ENCODE data around the gene ESR2. TPM values are rescaled to one million over a fixed set of nuclear protein-coding genes. Genes with fewer than 3 reads are reported as not detected.

Gene ESR2
- total and polyA plus RNA-seq, 2 of the 8 experiments (the other 6 are each of a cell fraction or from before 2014, with no cell fraction given): 0.19 to 0.23 TPM

- no peaks in the 10 kb centered on the region for H4K20me1 ChIP-seq (replicated peaks in 1 of 2; ENCODE audit: control insufficient read depth in 1 of 2, insufficient read depth in 2 of 2, low read length in 2 of 2)
- H3K18ac ChIP-seq (ENCODE audit: extremely low read depth, low read length): no peak overlapping the region
- H2BK15ac ChIP-seq (ENCODE audit: low read length): no peak overlapping the region
- no peak overlapping the region for H3K14ac ChIP-seq (ENCODE audit: insufficient read length)
- no peak overlapping the region for H3K9ac ChIP-seq (replicated peaks in 1 of 4; ENCODE audit: extremely low read depth in 1 of 4, low read depth in 3 of 4, low read length in 3 of 4)
- no peak overlapping the region; a peak in 1 of 4 replicates for H3K4me2 ChIP-seq (ENCODE audit: insufficient read depth in 1 of 2, low read depth in 2 of 2, low read length in 2 of 2)
- no peak overlapping the region for H2AK5ac ChIP-seq (ENCODE audit: low read depth, low read length)
- H3K9me3 ChIP-seq (ENCODE audit: insufficient read depth in 2 of 2, low read depth in 1 of 2, low read length in 1 of 2): no peaks in the 10 kb centered on the region
- H3K36me3 ChIP-seq (ENCODE audit: control insufficient read depth in 2 of 4, insufficient read depth in 4 of 4, low read length in 3 of 4): peaks cover 0 to 7% (median 3%) of the 10 kb centered on the region in 4 experiments; a peak in 4 of 8 replicates
- no peak overlapping the region for H2BK5ac ChIP-seq (ENCODE audit: low read depth, low read length)
- peak overlapping the region in 1 of 4 experiments; percentile 5; a peak in 1 of 8 replicates for H3K4me3 ChIP-seq (ENCODE audit: extremely low read depth in 1 of 4, insufficient read depth in 2 of 4, low read depth in 3 of 4, low read length in 4 of 4)
- DNase-seq (ENCODE audit: low read depth in 1 of 2, low spot score in 2 of 2) (no peak), FAIRE-seq (no peak)
- POLR2A ChIA-PET (ENCODE audit: partially characterized antibody): no interaction called here
- no peak overlapping the region for H2BK120ac ChIP-seq (replicated peaks; ENCODE audit: low read depth, low read length)
- no peaks in the 10 kb centered on the region for H3K27me3 ChIP-seq (replicated peaks in 1 of 4; ENCODE audit: control insufficient read depth in 3 of 4, extremely low read depth in 1 of 4, insufficient read depth in 3 of 4, low read length in 3 of 4)
- no peaks in the 10 kb centered on the region for H3K79me1 ChIP-seq (ENCODE audit: low read depth, low read length)
- no peak overlapping the region for H3K4ac ChIP-seq (replicated peaks; ENCODE audit: insufficient read length, low read depth, low read length)
- TF ChIP-seq RNF2 (IDR thresholded peaks at IDR 0.05; ENCODE audit: borderline replicate concordance, low read depth, low read length, missing control alignments, poor library complexity, severe bottlenecking) (no peak), HDAC6 (IDR thresholded peaks at IDR 0.05; ENCODE audit: low read depth, low read length) (no peak), FOSL1 (IDR thresholded peaks at IDR 0.05; ENCODE audit: insufficient read depth, low read depth, low read length) (no peak), TAF7 (optimal IDR thresholded peaks at IDR 0.05; ENCODE audit: borderline replicate concordance, low read depth, low read length) (no peak)
- no peak overlapping the region for H3K27ac ChIP-seq (ENCODE audit: low read depth, low read length)
- 74% methylated on average over 1 of the region's 1 CpG; no CpG with 5 or more reads in 1 of the 2 experiments for WGBS, 2 experiments (ENCODE audit: extremely low coverage in 1 of 2, insufficient coverage in 1 of 2, insufficient read length in 1 of 2, insufficient replicate concordance in 2 of 2, low coverage in 1 of 2, low lambda C conversion rate in 2 of 2, missing lambda C conversion rate in 1 of 2)
- no peak overlapping the region for H2AFZ ChIP-seq (ENCODE audit: low read length)
- no peak overlapping the region for H4K91ac ChIP-seq (replicated peaks; ENCODE audit: insufficient read length, low read length)
- H4K8ac ChIP-seq (ENCODE audit: extremely low read depth, insufficient read depth, low read length): no peak overlapping the region
- H2BK12ac ChIP-seq (ENCODE audit: low read depth, low read length): no peak overlapping the region
- no peak overlapping the region for H2BK20ac ChIP-seq (ENCODE audit: low read length)
- no peak overlapping the region for H4K5ac ChIP-seq (ENCODE audit: insufficient read length, low read depth, low read length)
- H3K79me2 ChIP-seq (ENCODE audit: control insufficient read depth in 1 of 2, insufficient read depth in 2 of 2, low read length in 2 of 2): no peaks in the 10 kb centered on the region
- H3K56ac ChIP-seq (replicated peaks; ENCODE audit: insufficient read length, low read depth, low read length): no peak overlapping the region
- no peaks in the 10 kb centered on the region for H3K23me2 ChIP-seq (ENCODE audit: low read depth, low read length)
- CTCF ChIA-PET (ENCODE audit: partially characterized antibody): interaction anchor here (1.0 to 1.8 kb wide), 3 partner anchors 19 to 94 kb away, joined by 5 to 10 read pairs (median 7); no protein-coding TSS in a partner anchor
- no peak overlapping the region for H3K23ac ChIP-seq (ENCODE audit: insufficient read length)
- H3K4me1 ChIP-seq (replicated peaks in 1 of 4; ENCODE audit: control insufficient read depth in 3 of 4, insufficient read depth in 4 of 4, low read length in 3 of 4): peaks cover 0 to 12% (median 5%) of the 10 kb centered on the region in 4 experiments; a peak in 3 of 7 replicates
These were observed 232.5 kb downstream of the ESR2 start for GRCh38 chr14:64061706-64062105.
